ENCODE measurements around the gene PDE4D. TPM values are rescaled to one million over a fixed set of nuclear protein-coding genes. Genes with fewer than 3 reads are reported as not detected.

Gene PDE4D
- total RNA-seq, 2 experiments from 2014 or later = 0.50 to 0.51 TPM

DNA sequence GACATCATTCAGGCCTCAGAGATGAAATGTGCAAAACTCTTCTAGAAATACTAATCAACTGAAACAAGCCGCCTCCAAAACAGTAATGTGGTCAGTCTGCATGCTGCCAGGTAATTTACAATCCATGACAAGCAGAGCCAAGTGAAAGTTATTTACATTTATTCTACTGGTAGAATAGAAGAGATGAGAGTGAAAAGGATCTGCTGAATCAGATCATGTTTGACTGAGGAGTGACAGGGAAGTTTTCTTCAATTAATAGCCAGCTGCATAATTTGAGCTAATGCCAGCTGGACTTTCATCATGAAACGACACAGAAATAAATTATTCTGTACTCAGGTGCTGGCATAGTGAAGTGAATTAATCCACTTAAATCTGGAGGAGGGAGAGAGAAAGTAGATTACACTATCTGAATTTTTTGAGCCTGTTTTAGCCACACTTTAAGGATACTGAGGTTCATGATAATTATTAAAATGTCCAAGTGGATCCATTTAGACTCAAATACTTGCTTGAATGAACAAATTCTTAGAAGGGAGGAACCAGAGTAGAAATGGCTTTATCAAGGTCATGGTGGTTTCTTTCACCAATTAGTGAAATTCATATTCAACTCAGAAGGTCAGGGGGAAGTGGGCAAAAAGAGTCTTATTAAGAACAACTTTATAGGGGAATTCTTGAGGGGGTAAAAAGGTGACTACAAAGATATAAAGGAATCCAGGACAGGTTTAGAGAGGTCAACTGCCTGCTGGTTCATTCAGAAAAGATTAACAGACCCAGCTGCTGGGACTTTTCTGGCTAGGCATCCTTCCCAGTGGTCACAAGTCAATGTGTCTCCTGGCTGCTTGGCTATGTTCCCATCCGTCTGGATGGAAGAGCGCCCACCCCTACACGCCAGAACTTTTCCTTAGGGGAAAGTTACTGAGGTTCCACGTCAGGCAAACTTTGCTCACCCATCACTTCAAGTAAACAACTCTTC lies 350.4 kb downstream of the PDE4D start:
- BruUV-seq (replicated peaks) = no TSS peak
- H3K4me2 ChIP-seq (ENCODE audit: low read length) = no peak overlapping the region
- no peaks in the 10 kb centered on the region for H3K9me3 ChIP-seq (ENCODE audit: low read length)
- no peaks in the 10 kb centered on the region for H4K20me1 ChIP-seq (ENCODE audit: insufficient read depth, low read length)
- no peaks in the 10 kb centered on the region for H3K79me2 ChIP-seq (ENCODE audit: insufficient read depth, low read depth, low read length)
- no peak overlapping the region for H3K4me3 ChIP-seq (ENCODE audit: low read depth, low read length, poor library complexity, severe bottlenecking)
- ChIA-PET POLR2A (no interaction called here), CTCF (ENCODE audit: unreplicated experiment) (no interaction called here)
- DNase-seq (ENCODE audit: low spot score) = no peak
- no peaks in the 10 kb centered on the region for H3K36me3 ChIP-seq (ENCODE audit: insufficient read depth, low read length)
- no peak overlapping the region for H3K27ac ChIP-seq (ENCODE audit: low read depth, low read length, poor library complexity, severe bottlenecking)
- no peak overlapping the region for H2AFZ ChIP-seq (ENCODE audit: low read length)
- H3K4me1 ChIP-seq (ENCODE audit: insufficient read depth, low read length, poor library complexity, severe bottlenecking) = no peaks in the 10 kb centered on the region
- TF ChIP-seq, protein P1, sequence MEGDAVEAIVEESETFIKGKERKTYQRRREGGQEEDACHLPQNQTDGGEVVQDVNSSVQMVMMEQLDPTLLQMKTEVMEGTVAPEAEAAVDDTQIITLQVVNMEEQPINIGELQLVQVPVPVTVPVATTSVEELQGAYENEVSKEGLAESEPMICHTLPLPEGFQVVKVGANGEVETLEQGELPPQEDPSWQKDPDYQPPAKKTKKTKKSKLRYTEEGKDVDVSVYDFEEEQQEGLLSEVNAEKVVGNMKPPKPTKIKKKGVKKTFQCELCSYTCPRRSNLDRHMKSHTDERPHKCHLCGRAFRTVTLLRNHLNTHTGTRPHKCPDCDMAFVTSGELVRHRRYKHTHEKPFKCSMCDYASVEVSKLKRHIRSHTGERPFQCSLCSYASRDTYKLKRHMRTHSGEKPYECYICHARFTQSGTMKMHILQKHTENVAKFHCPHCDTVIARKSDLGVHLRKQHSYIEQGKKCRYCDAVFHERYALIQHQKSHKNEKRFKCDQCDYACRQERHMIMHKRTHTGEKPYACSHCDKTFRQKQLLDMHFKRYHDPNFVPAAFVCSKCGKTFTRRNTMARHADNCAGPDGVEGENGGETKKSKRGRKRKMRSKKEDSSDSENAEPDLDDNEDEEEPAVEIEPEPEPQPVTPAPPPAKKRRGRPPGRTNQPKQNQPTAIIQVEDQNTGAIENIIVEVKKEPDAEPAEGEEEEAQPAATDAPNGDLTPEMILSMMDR (conservative IDR thresholded peaks at IDR 0.05; ENCODE audit: low read length) = no peak
- no peak for TF ChIP-seq EZH2phosphoT487 (IDR thresholded peaks at IDR 0.05; ENCODE audit: borderline replicate concordance, low read depth, low read length)
- H3K9me2 ChIP-seq (ENCODE audit: insufficient read depth, low read length) = no peaks in the 10 kb centered on the region
- intact Hi-C loops (cut with micrococcal nuclease; ENCODE audit: unreplicated experiment) = no loop called here

DNA sequence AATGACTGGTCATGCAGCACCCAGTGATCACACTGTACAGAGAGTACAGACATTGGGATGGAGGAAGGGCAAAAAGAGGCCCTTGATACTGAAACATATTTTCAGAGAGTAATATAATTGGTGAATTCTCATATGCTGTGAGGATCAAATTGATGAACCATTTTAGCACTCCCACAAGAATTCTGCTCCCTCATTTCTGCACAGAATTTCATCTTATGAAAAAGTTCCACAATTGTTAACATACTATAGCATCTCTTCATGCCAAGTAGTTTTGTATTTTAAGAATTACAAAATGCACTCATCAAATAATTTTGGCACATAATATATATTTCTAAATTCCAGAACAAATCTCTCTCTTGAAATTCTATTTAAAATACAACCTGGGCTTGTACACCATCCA lies 351.2 kb downstream of the PDE4D start:
- POLR2A ChIA-PET = no interaction called here
- H3K9me3 ChIP-seq (ENCODE audit: low read length) = no peaks in the 10 kb centered on the region
- H3K36me3 ChIP-seq (ENCODE audit: insufficient read depth, low read length) = no peaks in the 10 kb centered on the region
- no peaks in the 10 kb centered on the region for H3K9me2 ChIP-seq (ENCODE audit: insufficient read depth, low read length)
- H2AFZ ChIP-seq (ENCODE audit: low read length) = no peak overlapping the region
- no peak for DNase-seq (ENCODE audit: low spot score)
- no peaks in the 10 kb centered on the region for H3K79me2 ChIP-seq (ENCODE audit: insufficient read depth, low read depth, low read length)
- CTCF ChIA-PET (ENCODE audit: unreplicated experiment) = no interaction called here
- TF ChIP-seq EZH2phosphoT487 (IDR thresholded peaks at IDR 0.05; ENCODE audit: borderline replicate concordance, low read depth, low read length) = no peak
- TF ChIP-seq, protein P1 (conservative IDR thresholded peaks at IDR 0.05; ENCODE audit: low read length) = no peak
- H3K4me2 ChIP-seq (ENCODE audit: low read length) = no peak overlapping the region
- no peak overlapping the region for H3K27ac ChIP-seq (ENCODE audit: low read depth, low read length, poor library complexity, severe bottlenecking)
- no peak overlapping the region for H3K4me3 ChIP-seq (ENCODE audit: low read depth, low read length, poor library complexity, severe bottlenecking)
- BruUV-seq (replicated peaks) = no TSS peak
- no peaks in the 10 kb centered on the region for H3K4me1 ChIP-seq (ENCODE audit: insufficient read depth, low read length, poor library complexity, severe bottlenecking)
- intact Hi-C loops (cut with micrococcal nuclease; ENCODE audit: unreplicated experiment) = no loop called here
- H4K20me1 ChIP-seq (ENCODE audit: insufficient read depth, low read length) = no peaks in the 10 kb centered on the region

DNA sequence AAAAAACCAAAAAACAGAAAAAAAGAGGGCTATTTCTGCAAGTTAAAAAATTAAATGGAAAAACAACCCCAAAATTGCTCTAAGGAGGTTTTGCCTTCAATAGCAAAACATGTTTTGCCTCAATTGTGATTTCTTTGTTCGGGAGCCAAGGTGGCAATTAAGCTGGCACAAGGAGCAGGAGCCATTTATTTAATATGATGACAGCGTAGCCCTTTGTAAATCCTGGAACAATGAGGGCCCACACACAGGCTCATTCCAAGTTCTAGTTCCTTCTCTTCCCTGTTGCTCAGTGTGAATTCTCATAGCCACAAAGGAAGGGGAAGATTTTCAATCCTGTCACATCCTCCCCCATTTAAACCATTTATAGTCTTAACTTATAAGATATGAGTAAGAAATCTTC lies 353.2 kb downstream of the PDE4D start:
- H2AFZ ChIP-seq (ENCODE audit: low read length) = no peak overlapping the region

More for the DNA sequence above, 353.2 kb downstream of the PDE4D start:
- CTCF ChIA-PET (ENCODE audit: unreplicated experiment) = no interaction called here
- no peaks in the 10 kb centered on the region for H3K36me3 ChIP-seq (ENCODE audit: insufficient read depth, low read length)
- H3K27ac ChIP-seq (ENCODE audit: low read depth, low read length, poor library complexity, severe bottlenecking) = no peak overlapping the region
- no peak for TF ChIP-seq EZH2phosphoT487 (IDR thresholded peaks at IDR 0.05; ENCODE audit: borderline replicate concordance, low read depth, low read length)
- no peaks in the 10 kb centered on the region for H4K20me1 ChIP-seq (ENCODE audit: insufficient read depth, low read length)
- DNase-seq (ENCODE audit: low spot score) = no peak
- H3K4me1 ChIP-seq (ENCODE audit: insufficient read depth, low read length, poor library complexity, severe bottlenecking) = no peaks in the 10 kb centered on the region
- H3K9me2 ChIP-seq (ENCODE audit: insufficient read depth, low read length) = no peaks in the 10 kb centered on the region
- no TSS peak for BruUV-seq (replicated peaks)
- no peaks in the 10 kb centered on the region for H3K79me2 ChIP-seq (ENCODE audit: insufficient read depth, low read depth, low read length)
- intact Hi-C loops (cut with micrococcal nuclease; ENCODE audit: unreplicated experiment) = no loop called here
- no peak overlapping the region for H3K4me3 ChIP-seq (ENCODE audit: low read depth, low read length, poor library complexity, severe bottlenecking)
- POLR2A ChIA-PET = no interaction called here
- no peaks in the 10 kb centered on the region for H3K9me3 ChIP-seq (ENCODE audit: low read length)
- H3K4me2 ChIP-seq (ENCODE audit: low read length) = no peak overlapping the region
